Central memory CD4-positive, alpha-beta T cell (primary cell): ENCODE results near the gene LENG1.
A peak's percentile ranks its signal among the peaks of the same experiment; 100 is the strongest.

Experiments used
- DNase-seq: peaks from one replicate; pipeline ENCODE4 v3.0.0; 2022

Gene LENG1

DNA sequence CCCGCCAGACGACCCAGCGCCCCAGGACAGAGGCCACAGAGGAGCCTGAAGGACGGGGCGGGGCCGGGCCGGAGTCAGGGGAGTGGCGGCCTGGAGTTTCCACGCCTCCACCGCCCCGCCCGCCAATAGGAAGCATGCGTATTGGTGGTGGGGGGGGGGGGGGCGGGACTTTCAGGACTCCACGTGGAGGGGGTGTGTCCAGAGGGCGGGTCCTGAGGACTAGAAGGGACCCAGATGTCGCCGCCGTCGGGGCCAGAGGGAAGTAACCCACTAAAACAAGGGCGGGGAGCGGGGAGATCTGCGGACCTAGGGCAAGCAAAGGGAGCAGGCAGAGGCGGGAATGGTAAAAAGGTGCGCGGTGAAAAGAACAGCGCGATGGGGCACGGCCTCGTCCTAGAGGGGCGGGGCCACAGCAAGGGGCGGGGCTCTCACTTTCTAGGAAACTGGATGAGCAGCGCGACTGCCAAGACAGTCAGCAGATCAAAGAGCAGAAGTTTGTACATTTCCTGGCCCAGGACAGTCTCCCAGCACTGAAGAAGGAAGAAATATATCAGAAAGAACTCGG lies 2.8 kb upstream of the LENG1 start:
- peak; percentile 80 for DNase-seq

DNA sequence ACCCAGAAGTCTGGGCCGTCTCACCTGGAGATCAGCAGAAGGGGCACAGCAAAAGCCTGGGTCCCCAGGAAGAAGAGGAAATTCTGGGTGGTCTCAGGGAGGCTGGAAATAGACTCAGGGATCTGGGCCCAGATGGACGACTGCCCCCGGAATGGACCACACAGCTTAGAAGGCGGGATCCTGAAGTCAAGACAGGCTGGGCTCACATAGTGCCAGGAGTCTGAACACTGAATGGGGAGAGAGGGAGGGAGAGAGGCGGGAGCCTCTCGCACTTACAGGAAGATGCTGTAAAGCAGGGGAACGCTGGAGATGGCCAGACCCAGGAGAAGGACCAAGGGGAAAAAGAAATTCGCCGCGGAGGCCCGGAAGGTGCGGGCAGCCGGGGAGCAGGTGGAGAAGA lies 1.3 kb upstream of the LENG1 start:
- DNase-seq, result no peak

DNA sequence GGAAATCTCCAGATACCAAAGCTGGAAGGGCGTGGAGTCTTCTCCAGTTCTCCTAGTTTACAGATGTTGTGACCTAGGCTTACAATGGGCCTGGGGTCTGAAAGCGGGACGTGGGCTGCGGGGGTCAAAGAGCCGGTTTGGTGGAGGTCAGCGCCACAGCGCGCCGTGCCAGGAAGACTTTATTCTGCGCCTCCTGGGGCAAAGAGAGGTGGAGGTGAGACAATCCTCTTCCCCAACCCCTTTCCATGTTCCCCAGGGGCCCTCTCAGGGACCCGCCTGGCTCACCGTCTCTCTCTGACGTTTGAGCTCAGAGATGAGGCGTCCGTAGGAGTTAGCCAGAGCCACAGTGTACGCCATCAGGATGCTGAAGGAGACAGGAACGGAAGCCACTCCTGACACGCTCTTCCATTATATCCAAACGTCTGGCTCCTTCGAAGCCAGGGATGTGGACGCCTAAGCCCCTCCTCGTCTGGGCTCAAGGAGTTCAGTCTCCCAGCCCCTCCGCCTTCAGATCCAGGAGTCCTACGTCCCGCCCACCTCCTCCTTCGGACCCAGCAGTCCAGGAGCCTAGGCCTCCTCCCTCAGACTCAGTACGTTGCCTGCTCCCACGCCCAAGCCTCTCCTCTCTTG lies 776 bp upstream of the LENG1 start:
- no peak for DNase-seq

- no peak for DNase-seq
Observed at GRCh38 chr19:54158812-54159351, 639 bp downstream of the LENG1 start.

GRCh38 chr19:54156953-54157352 lies 2.6 kb downstream of the LENG1 start:
- DNase-seq, result no peak

DNA sequence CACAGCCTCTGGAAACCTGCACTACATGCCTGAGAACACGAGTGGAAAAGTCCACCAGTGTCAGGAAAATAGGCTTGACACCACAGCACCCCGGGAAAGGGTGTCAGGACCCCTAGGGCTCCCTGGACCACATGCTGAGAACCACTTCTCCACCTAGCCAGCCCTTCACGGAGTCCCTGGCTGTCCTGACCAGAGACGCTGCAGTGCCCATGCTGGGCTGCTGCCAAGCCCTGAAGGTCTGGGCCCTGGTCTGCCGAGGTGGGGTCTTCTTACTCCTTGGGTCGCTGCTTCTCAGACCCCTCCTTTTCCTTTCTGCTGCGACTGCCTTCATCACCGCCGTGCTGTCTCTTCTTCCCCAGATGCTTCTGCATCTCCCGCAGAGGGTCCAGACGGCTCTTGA lies 3.0 kb downstream of the LENG1 start:
- no peak for DNase-seq

GRCh38 chr19:54155694-54156093 lies 3.8 kb downstream of the LENG1 start:
- no peak for DNase-seq

GRCh38 chr19:54154603-54155345 lies 4.7 kb downstream of the LENG1 start:
- peak; percentile 57 for DNase-seq

- DNase-seq, result no peak
Observed at GRCh38 chr19:54153731-54154326, 5.7 kb downstream of the LENG1 start.

DNA sequence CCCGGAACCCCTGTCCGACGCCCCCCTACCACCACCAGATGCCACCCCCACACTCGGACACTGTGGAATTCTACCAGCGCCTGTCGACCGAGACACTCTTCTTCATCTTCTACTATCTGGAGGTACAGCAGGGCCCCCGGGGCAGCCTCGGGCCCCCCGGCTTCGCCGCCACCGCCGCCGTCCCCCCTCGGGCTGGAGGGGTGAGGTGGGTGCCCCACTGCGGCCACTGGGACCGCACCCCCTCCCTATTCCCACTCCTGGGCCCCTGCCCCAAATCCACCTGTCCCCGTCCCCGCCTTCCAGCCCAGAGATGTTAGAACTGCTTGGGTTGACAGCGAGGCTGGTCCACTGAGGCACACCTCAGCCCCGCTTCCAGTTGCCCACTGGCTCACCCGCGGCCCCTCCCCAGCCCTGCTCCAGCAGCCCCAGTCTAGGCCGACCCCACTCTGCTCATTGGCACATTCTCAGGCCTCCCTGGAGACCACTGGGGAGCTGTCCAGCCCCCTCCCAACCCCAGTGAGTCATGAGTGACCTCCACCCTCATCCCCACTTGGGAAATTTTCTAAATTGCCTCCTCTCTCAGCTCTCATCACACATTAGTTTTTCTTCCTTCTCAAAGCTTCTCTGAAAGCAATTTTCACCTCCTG lies 6.5 kb downstream of the LENG1 start:
- DNase-seq, result no peak

DNA sequence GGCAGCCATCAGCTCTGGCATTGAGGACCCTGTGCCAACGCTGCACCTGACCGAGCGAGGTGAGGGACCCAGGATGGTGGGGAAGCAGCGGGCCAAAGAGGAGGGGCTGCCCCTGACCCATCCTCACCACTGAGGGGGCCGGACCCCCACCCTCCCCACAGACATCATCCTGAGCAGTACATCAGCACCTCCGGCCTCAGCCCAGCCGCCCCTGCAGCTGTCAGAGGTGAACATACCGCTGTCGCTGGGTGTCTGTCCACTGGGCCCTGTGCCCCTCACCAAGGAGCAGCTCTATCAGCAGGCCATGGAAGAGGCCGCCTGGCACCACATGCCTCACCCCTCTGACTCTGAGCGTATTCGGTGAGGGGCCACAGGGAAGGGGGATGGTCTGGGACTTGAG lies 7.3 kb downstream of the LENG1 start:
- no peak for DNase-seq

- DNase-seq, result no peak
Observed at GRCh38 chr19:54151362-54152035, 8.0 kb downstream of the LENG1 start.

GRCh38 chr19:54149021-54149812 lies 10.3 kb downstream of the LENG1 start:
- DNase-seq, result no peak

DNA sequence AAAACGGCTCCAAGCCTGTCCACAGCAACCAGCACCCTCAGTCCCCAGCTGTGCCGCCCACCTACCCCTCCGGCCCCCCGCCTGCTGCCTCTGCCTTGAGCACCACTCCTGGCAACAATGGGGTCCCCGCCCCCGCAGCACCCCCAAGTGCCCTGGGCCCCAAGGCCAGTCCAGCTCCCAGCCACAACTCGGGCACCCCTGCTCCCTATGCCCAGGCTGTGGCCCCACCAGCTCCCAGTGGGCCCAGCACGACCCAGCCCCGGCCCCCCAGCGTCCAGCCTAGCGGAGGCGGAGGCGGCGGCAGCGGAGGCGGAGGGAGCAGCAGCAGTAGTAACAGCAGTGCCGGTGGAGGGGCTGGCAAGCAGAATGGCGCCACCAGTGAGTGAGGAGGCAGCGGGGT lies 11.4 kb downstream of the LENG1 start:
- DNase-seq, result no peak

DNA sequence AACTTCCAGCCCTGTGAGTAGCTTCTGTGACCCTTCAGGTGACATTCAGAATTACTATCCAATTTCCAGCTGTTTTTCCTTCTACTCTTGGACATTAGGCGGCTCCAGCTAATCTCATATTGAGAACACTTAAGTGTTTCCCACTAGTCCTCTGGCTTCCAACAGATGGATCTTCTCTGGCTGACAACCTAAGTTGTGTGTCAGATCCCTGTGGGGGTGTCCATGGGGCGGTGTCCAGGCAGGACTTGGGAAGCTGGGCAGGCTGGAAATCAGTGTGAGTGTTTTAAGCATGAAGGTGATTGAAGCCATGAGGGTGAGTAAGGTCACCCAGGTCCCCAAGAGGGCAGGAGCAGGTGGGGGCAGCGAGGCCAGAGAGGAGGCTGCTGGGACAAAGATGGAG lies 11.8 kb downstream of the LENG1 start:
- no peak for DNase-seq

DNA sequence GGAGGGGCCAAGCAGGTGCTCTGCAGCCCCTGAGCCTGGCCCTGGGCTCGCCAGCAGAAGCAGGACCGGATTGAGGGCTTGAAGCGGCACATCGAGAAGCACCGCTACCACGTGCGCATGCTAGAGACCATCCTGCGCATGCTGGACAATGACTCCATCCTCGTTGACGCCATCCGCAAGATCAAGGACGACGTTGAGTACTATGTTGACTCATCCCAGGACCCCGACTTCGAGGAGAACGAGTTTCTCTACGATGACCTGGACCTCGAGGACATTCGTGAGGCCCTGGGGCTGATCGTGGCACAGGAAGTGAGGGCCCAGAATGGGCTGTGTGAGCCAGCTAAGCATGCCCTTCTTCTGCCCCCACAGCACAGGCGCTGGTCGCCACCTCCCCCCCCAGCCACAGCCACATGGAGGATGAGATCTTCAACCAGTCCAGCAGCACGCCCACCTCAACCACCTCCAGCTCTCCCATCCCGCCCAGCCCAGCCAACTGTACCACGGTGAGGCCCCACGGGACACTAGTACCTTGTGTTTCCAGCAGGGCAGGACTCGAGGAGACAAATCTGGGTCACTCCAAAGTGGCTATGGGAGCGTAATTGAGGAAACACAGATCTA lies 13.9 kb downstream of the LENG1 start:
- no peak for DNase-seq

GRCh38 chr19:54142166-54142780 lies 17.2 kb downstream of the LENG1 start:
- DNase-seq, result no peak

- no peak for DNase-seq
Observed at GRCh38 chr19:54141356-54141755, 18.2 kb downstream of the LENG1 start.

GRCh38 chr19:54138489-54139256 lies 20.8 kb downstream of the LENG1 start:
- DNase-seq, result no peak
